Fibroblast of the aortic adventitia (primary cell): ENCODE results near the gene NPM1. TPM values are rescaled to one million over a fixed set of nuclear protein-coding genes. Genes with fewer than 3 reads are reported as not detected.
"Not testable (repeated sequence)": the region's sequence is repeated elsewhere in the genome, so short reads cannot be mapped to it uniquely, and the experiment has no call there.

Source experiments
- DNase-seq: peaks from one replicate; pipeline ENCODE4 v3.0.0-alpha.2; 2010; ENCODE audit warnings: low read depth
- H3K4me3 ChIP-seq: 2 replicates; pipeline ENCODE4 v1.5.1; 2011; ENCODE audit warnings: low read depth, mild to moderate bottlenecking, control low read depth, low read length, moderate library complexity
- total RNA-seq: library from RNA; depleted of rRNA; stranded (reverse); fragments of >200 nt; gene quantifications from 2 replicates; pipeline ENCODE4 v1.2.3, GENCODE V29; 2012; ENCODE audit warnings: low replicate concordance
- TF ChIP-seq, protein P1 (sequence below): IDR thresholded peaks from 2 replicates; pipeline ENCODE4 v1.5.1; 2011; ENCODE audit warnings: mild to moderate bottlenecking, low read length, control low read depth, inconsistent platforms; ENCODE audit not compliant: insufficient read depth

NPM1 gene
- total RNA-seq, 1 donor = 1,373 TPM

DNA sequence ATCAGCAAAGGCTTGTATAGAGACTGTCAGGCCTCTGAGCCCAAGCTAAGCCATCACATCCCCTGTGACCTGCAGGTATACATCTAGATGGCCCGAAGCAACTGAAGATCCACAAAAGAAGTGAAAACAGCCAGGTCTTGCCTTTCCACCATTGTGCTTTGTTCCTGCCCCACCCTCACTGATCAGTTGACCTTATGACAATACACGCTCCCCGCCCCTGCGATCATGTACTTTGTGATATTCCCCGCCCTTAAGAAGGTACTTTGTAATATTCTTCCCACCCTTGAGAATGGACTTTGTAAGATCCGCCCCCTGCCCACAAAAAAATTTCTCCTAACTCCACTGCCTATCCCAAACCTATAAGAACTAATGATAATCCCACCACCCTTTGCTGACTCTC, 18.6 kb upstream of the NPM1 start:
- TF ChIP-seq, protein P1, sequence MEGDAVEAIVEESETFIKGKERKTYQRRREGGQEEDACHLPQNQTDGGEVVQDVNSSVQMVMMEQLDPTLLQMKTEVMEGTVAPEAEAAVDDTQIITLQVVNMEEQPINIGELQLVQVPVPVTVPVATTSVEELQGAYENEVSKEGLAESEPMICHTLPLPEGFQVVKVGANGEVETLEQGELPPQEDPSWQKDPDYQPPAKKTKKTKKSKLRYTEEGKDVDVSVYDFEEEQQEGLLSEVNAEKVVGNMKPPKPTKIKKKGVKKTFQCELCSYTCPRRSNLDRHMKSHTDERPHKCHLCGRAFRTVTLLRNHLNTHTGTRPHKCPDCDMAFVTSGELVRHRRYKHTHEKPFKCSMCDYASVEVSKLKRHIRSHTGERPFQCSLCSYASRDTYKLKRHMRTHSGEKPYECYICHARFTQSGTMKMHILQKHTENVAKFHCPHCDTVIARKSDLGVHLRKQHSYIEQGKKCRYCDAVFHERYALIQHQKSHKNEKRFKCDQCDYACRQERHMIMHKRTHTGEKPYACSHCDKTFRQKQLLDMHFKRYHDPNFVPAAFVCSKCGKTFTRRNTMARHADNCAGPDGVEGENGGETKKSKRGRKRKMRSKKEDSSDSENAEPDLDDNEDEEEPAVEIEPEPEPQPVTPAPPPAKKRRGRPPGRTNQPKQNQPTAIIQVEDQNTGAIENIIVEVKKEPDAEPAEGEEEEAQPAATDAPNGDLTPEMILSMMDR = no peak
- no peak overlapping the region for H3K4me3 ChIP-seq
- DNase-seq = no peak

DNA sequence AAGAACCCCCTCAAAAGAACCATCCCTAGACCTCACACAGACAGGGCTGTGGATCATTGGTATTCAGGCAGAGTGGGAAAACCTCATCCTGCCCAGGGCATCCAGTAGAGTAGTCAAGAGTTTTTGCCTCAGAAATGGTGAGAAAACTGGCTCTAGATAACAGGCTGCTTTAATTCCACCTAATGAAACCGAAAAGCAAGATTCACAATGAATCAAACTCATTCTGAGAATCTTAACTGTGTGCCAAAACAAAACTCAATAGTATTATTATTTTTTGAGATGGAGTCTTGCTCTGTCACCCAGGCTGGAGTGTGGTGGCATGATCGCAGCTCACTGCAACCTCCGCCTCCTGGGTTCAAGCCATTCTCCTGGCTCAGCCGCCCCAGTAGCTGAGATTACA, 17.8 kb upstream of the NPM1 start:
- no peak overlapping the region for H3K4me3 ChIP-seq
- DNase-seq = no peak
- TF ChIP-seq, protein P1 = no peak

- not testable (repeated sequence) for H3K4me3 ChIP-seq
These were observed 16.8 kb upstream of the NPM1 start for GRCh38 chr5:171370881-171371280.

GRCh38 chr5:171371326-171371725, 16.3 kb upstream of the NPM1 start:
- H3K4me3 ChIP-seq = no peak overlapping the region
- no peak for DNase-seq
- TF ChIP-seq, protein P1 = no peak

More at GRCh38 chr5:171370881-171371280, 16.8 kb upstream of the NPM1 start:
- not testable (repeated sequence) for DNase-seq

GRCh38 chr5:171379961-171380360, 7.7 kb upstream of the NPM1 start:
- TF ChIP-seq, protein P1 = no peak
- H3K4me3 ChIP-seq = no peak overlapping the region
- DNase-seq = no peak

DNA sequence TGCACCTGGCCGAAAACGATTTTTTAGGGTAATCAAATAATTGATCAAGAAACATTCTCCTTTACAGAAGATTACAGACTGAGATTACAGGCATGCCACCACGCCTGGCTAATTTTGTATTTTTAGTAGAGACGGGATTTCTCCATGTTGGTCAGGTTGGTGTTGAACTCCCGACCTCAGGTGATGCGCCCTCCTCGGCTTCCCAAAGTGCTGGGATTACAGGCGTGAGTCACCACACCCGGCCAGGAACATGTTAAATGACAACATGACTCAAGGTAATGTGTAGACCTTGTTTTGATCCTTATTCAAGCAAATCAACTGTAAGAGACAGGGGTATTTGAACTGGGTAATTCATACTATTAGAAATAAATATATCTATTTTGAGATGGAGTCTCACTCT, 3.2 kb upstream of the NPM1 start:
- H3K4me3 ChIP-seq, DNase-seq: not testable (repeated sequence)

DNA sequence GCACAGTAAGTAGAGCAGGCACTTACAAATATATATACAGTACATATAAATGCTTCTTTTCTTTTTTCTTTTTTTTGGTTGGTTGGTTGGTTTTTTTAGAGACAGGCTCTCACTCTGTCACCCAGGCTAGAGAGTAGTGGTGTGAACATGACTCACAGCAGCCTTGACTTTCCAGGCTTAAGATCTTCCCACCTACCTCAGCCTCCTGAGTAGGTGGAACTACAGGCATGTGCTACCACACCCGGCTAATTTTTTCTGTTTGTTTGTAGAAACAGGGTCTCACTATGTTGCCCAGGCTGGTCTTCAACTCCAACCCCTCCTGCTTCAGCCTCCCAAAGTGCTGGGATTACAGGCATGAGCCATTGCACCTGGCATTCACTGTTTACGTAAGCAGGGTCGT, 2.6 kb upstream of the NPM1 start:
- not testable (repeated sequence) for DNase-seq

DNA sequence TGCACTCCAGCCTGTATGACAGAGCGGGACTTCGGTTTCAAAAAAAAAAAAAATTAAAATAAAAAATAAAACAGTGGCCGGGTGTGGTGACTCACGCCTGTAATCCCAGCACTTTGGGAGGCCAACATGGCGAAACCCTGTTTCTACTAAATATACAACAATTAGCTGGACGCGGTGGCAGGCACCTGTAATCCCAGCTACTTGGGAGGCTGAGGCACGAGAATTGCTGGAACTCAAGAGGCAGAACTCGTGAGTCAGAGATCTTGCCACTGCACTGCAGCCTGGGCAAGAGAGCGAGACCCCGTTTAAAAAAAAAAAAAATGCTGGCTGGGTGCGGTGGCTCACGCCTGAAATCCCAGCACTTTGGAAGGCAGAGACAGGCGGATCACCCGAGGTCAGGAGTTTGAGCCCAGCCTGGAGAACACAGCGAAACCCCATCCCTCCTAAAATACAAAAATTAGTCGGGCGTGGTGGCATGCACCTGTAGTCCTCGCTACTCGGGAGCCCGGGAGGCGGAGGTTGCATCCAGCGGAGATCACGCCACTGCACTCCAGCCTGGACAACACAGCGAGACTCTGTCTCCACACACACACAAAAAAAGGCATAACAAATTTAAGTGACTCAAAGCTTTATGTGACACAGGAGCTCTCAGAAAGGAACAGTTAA, 1.5 kb upstream of the NPM1 start:
- TF ChIP-seq, protein P1 = no peak
- DNase-seq = no peak

More for the DNA sequence above, 2.6 kb upstream of the NPM1 start:
- H3K4me3 ChIP-seq = not testable (repeated sequence)

More for the DNA sequence above, 1.5 kb upstream of the NPM1 start:
- H3K4me3 ChIP-seq = no peak overlapping the region
